Activated CD4-positive, alpha-beta memory T cell treated with anti-CD3 and anti-CD28 coated beads, Interleukin-2, amount 10 ng/mL, durations not matched to agents 7 days and 5 days (primary cell): ENCODE data around the gene CTSA. TPM values are rescaled to one million over a fixed set of nuclear protein-coding genes. Genes with fewer than 3 reads are reported as not detected.

Source experiments
- CTCF ChIA-PET: fragments of 350-600 bp; sonication (Branson Sonifier 250); formaldehyde crosslinking; loops from one replicate; lab custom pipeline; 2021; ENCODE audit warnings: antibody characterized with exemption, inconsistent platforms; lab: Charles Lee
- POLR2A ChIA-PET: fragments of 350-600 bp; sonication (Branson Sonifier 250); formaldehyde crosslinking; loops from one replicate; lab custom pipeline; 2021; ENCODE audit warnings: antibody characterized with exemption; lab: Charles Lee
- DNase-seq: peaks from one replicate; pipeline ENCODE4 v3.0.0-alpha.2; 2020
- H3K27ac Mint-ChIP-seq: one replicate; pipeline ENCODE4 v1.8.0; 2021; ENCODE audit warnings: mild to moderate bottlenecking, mixed read lengths
- H3K27me3 Mint-ChIP-seq: one replicate; pipeline ENCODE4 v1.8.0; 2021; ENCODE audit warnings: mixed read lengths
- H3K36me3 Mint-ChIP-seq: one replicate; pipeline ENCODE4 v1.8.0; 2021; ENCODE audit warnings: low read depth, mixed read lengths
- H3K4me1 Mint-ChIP-seq: one replicate; pipeline ENCODE4 v1.8.0; 2021; ENCODE audit warnings: mixed read lengths
- H3K4me3 Mint-ChIP-seq: one replicate; pipeline ENCODE4 v1.8.0; 2021; ENCODE audit warnings: mild to moderate bottlenecking, mixed read lengths
- H3K9me3 Mint-ChIP-seq: one replicate; pipeline ENCODE4 v1.8.0; 2021; ENCODE audit warnings: mixed read lengths
- total RNA-seq, 2 experiments: library from RNA; stranded (reverse); gene quantifications; one replicate each; pipeline ENCODE4 v1.2.3, GENCODE V29; 2021

Gene CTSA
- total RNA-seq, 2 experiments from 2014 or later = 64.3 to 64.6 TPM

GRCh38 chr20:45853484-45853883, 37.7 kb upstream of the CTSA start:
- no peak overlapping the region for H3K27ac Mint-ChIP-seq
- peaks cover 28% of the 10 kb centered on the region for H3K36me3 Mint-ChIP-seq
- ChIA-PET CTCF (interaction anchor here (1.0 kb wide), 1 partner anchor 117 kb away, joined by 5 read pairs; no protein-coding TSS in a partner anchor), POLR2A (no interaction called here)
- H3K4me1 Mint-ChIP-seq = peaks cover 38% of the 10 kb centered on the region
- no peaks in the 10 kb centered on the region for H3K9me3 Mint-ChIP-seq
- no peak for DNase-seq
- no peak overlapping the region for H3K4me3 Mint-ChIP-seq
- H3K27me3 Mint-ChIP-seq = no peaks in the 10 kb centered on the region

- DNase-seq = peak; percentile 96
- Mint-ChIP-seq H3K4me3 (peak within 1 kb of the TSS; percentile 98), H3K4me1 (peaks cover 55% of the 10 kb centered on the region), H3K27ac (peak within 1 kb of the TSS; percentile 99), H3K36me3 (peaks cover 27% of the 10 kb centered on the region), H3K27me3 (no peaks in the 10 kb centered on the region), H3K9me3 (no peaks in the 10 kb centered on the region)
- ChIA-PET CTCF (interaction anchor here (1.1 to 2.4 kb wide), 6 partner anchors 28 to 157 kb away, joined by 3 to 12 read pairs (median 4); no protein-coding TSS in a partner anchor), POLR2A (interaction anchor here (0.9 to 4.7 kb wide), 27 partner anchors 10 to 507 kb away, joined by 3 to 41 read pairs (median 5); partner anchors contain the start of genes CTSA, DNTTIP1, NEURL2 and PCIF1)
Observed at GRCh38 chr20:45857114-45857881, 33.8 kb upstream of the CTSA start, which contains the start of the genes ACOT8 and ZSWIM3. ACOT8 (minus strand) TSS chr20:45857392; CDS start chr20:45857315, 77 bp downstream. ZSWIM3 (plus strand) TSS chr20:45857614; CDS start chr20:45857826, 212 bp downstream.

- peak; percentile 65 for DNase-seq
- no peaks in the 10 kb centered on the region for H3K27me3 Mint-ChIP-seq
- peak overlapping the region; percentile 98 for H3K4me3 Mint-ChIP-seq
- no peaks in the 10 kb centered on the region for H3K9me3 Mint-ChIP-seq
- POLR2A ChIA-PET = interaction anchor here (0.6 to 4.7 kb wide), 20 partner anchors 11 to 130 kb away, joined by 3 to 41 read pairs (median 5); partner anchors contain the start of genes PCIF1, UBE2C, ZNF335 and ZSWIM1
- H3K36me3 Mint-ChIP-seq = peaks cover 24% of the 10 kb centered on the region
- H3K27ac Mint-ChIP-seq = peak overlapping the region; percentile 99
- CTCF ChIA-PET = interaction anchor here (1.1 to 1.4 kb wide), 2 partner anchors 112 to 157 kb away, joined by 3 to 4 read pairs; no protein-coding TSS in a partner anchor
- peaks cover 52% of the 10 kb centered on the region for H3K4me1 Mint-ChIP-seq
Observed at GRCh38 chr20:45857882-45858216, 33.3 kb upstream of the CTSA start.

- no peak for DNase-seq
- H3K27me3 Mint-ChIP-seq = no peaks in the 10 kb centered on the region
- peaks cover 44% of the 10 kb centered on the region for H3K4me1 Mint-ChIP-seq
- H3K4me3 Mint-ChIP-seq = no peak overlapping the region
- no peaks in the 10 kb centered on the region for H3K9me3 Mint-ChIP-seq
- H3K36me3 Mint-ChIP-seq = peaks cover 18% of the 10 kb centered on the region
- POLR2A ChIA-PET = no interaction called here
- no peak overlapping the region for H3K27ac Mint-ChIP-seq
- CTCF ChIA-PET = no interaction called here
Observed at GRCh38 chr20:45859916-45860315, 31.2 kb upstream of the CTSA start.

- POLR2A ChIA-PET = interaction anchor here (1.3 to 1.4 kb wide), 2 partner anchors 20 to 74 kb away, joined by 5 to 7 read pairs; partner anchors contain the start of genes PCIF1 and ZSWIM1
- Mint-ChIP-seq H3K4me3 (no peak overlapping the region), H3K27me3 (no peaks in the 10 kb centered on the region), H3K4me1 (peaks cover 38% of the 10 kb centered on the region), H3K9me3 (no peaks in the 10 kb centered on the region), H3K36me3 (peaks cover 18% of the 10 kb centered on the region), H3K27ac (no peak overlapping the region)
- CTCF ChIA-PET = no interaction called here
- DNase-seq = no peak
Observed at GRCh38 chr20:45860560-45861220, 30.4 kb upstream of the CTSA start.

GRCh38 chr20:45861221-45862075, 29.7 kb upstream of the CTSA start:
- H3K9me3 Mint-ChIP-seq = no peaks in the 10 kb centered on the region
- peaks cover 18% of the 10 kb centered on the region for H3K36me3 Mint-ChIP-seq
- DNase-seq = no peak
- H3K27ac Mint-ChIP-seq = no peak overlapping the region
- POLR2A ChIA-PET = interaction anchor here (1.3 to 1.4 kb wide), 2 partner anchors 20 to 73 kb away, joined by 5 to 7 read pairs; partner anchors contain the start of genes PCIF1 and ZSWIM1
- H3K4me1 Mint-ChIP-seq = peaks cover 32% of the 10 kb centered on the region
- H3K27me3 Mint-ChIP-seq = no peaks in the 10 kb centered on the region
- no peak overlapping the region for H3K4me3 Mint-ChIP-seq
- CTCF ChIA-PET = interaction anchor here (1.1 kb wide), 1 partner anchor 126 kb away, joined by 3 read pairs; no protein-coding TSS in a partner anchor

- Mint-ChIP-seq H3K27me3 (no peaks in the 10 kb centered on the region), H3K27ac (no peak overlapping the region), H3K4me3 (no peak overlapping the region), H3K4me1 (peaks cover 14% of the 10 kb centered on the region), H3K9me3 (no peaks in the 10 kb centered on the region), H3K36me3 (peaks cover 14% of the 10 kb centered on the region)
- ChIA-PET POLR2A (interaction anchor here (0.9 to 1.7 kb wide), 2 partner anchors 17 to 67 kb away, joined by 3 to 5 read pairs; partner anchors contain the start of gene ZSWIM1), CTCF (no interaction called here)
- no peak for DNase-seq
Observed at GRCh38 chr20:45863543-45864470, 27.3 kb upstream of the CTSA start.

- H3K4me3 Mint-ChIP-seq = no peak overlapping the region
- no peak overlapping the region for H3K27ac Mint-ChIP-seq
- ChIA-PET POLR2A (no interaction called here), CTCF (interaction anchor here (0.7 to 1.9 kb wide), 5 partner anchors 12 to 696 kb away, joined by 3 to 6 read pairs (median 3); no protein-coding TSS in a partner anchor)
- peaks cover 6% of the 10 kb centered on the region for H3K36me3 Mint-ChIP-seq
- no peaks in the 10 kb centered on the region for H3K9me3 Mint-ChIP-seq
- no peak for DNase-seq
- no peaks in the 10 kb centered on the region for H3K27me3 Mint-ChIP-seq
- no peaks in the 10 kb centered on the region for H3K4me1 Mint-ChIP-seq
Observed at GRCh38 chr20:45866454-45866853, 24.7 kb upstream of the CTSA start.

- DNase-seq = no peak
- no peak overlapping the region for H3K27ac Mint-ChIP-seq
- CTCF ChIA-PET = interaction anchor here (1.9 kb wide), 1 partner anchor 68 kb away, joined by 6 read pairs; no protein-coding TSS in a partner anchor
- H3K4me1 Mint-ChIP-seq = no peaks in the 10 kb centered on the region
- peaks cover 6% of the 10 kb centered on the region for H3K36me3 Mint-ChIP-seq
- POLR2A ChIA-PET = interaction anchor here (1.0 kb wide), 1 partner anchor 11 kb away, joined by 4 read pairs; no protein-coding TSS in a partner anchor
- H3K4me3 Mint-ChIP-seq = no peak overlapping the region
- H3K27me3 Mint-ChIP-seq = no peaks in the 10 kb centered on the region
- no peaks in the 10 kb centered on the region for H3K9me3 Mint-ChIP-seq
Observed at GRCh38 chr20:45867136-45867818, 23.9 kb upstream of the CTSA start.

GRCh38 chr20:45867819-45868176, 23.3 kb upstream of the CTSA start:
- Mint-ChIP-seq H3K36me3 (peaks cover 8% of the 10 kb centered on the region), H3K27me3 (no peaks in the 10 kb centered on the region), H3K9me3 (no peaks in the 10 kb centered on the region), H3K4me3 (no peak overlapping the region), H3K4me1 (no peaks in the 10 kb centered on the region), H3K27ac (no peak overlapping the region)
- DNase-seq = no peak
- ChIA-PET POLR2A (interaction anchor here (1.0 kb wide), 1 partner anchor 11 kb away, joined by 4 read pairs; no protein-coding TSS in a partner anchor), CTCF (interaction anchor here (1.9 kb wide), 1 partner anchor 68 kb away, joined by 6 read pairs; no protein-coding TSS in a partner anchor)

- no peak overlapping the region for H3K27ac Mint-ChIP-seq
- CTCF ChIA-PET = no interaction called here
- DNase-seq = no peak
- POLR2A ChIA-PET = interaction anchor here (2.1 to 2.2 kb wide), 2 partner anchors 9 to 15 kb away, joined by 8 to 12 read pairs; partner anchors contain the start of genes ACOT8, ZSWIM1 and ZSWIM3
- H3K36me3 Mint-ChIP-seq = peaks cover 8% of the 10 kb centered on the region
- H3K9me3 Mint-ChIP-seq = no peaks in the 10 kb centered on the region
- no peaks in the 10 kb centered on the region for H3K4me1 Mint-ChIP-seq
- no peak overlapping the region for H3K4me3 Mint-ChIP-seq
- H3K27me3 Mint-ChIP-seq = no peaks in the 10 kb centered on the region
Observed at GRCh38 chr20:45872626-45873025, 18.5 kb upstream of the CTSA start.
